Panc1 (cell line): ENCODE data around the gene FAM177B. TPM values are rescaled to one million over a fixed set of nuclear protein-coding genes. Genes with fewer than 3 reads are reported as not detected.

Source experiments
- ATAC-seq: fragments of 200-7000 bp; cut with Tn5 transposase; 2 replicates; pipeline ENCODE4 v1.9.1; 2020; ENCODE audit warnings: mild to moderate bottlenecking, moderate library complexity
- BruUV-seq: library from RNA; stranded (reverse); fragments of 400-500 nt; replicated peaks from 2 replicates; lab custom pipeline; 2021; lab: Mats Ljungman, UMichigan
- CTCF ChIA-PET: fragments of 300-600 bp; sonication (Branson Sonifier 250); formaldehyde crosslinking; loops from one replicate; lab custom pipeline; 2022; ENCODE audit warnings: antibody characterized with exemption; lab: Charles Lee
- POLR2A ChIA-PET: fragments of 300-600 bp; sonication (Branson Sonifier 250); formaldehyde crosslinking; loops from one replicate; lab custom pipeline; 2022; ENCODE audit warnings: antibody characterized with exemption; lab: Charles Lee
- DNase-seq: peaks from one replicate; pipeline ENCODE4 v3.0.0-alpha.2; 2010; ENCODE audit warnings: low read depth, low spot score
- H3K27ac ChIP-seq: 2 replicates; pipeline ENCODE4 v1.5.1; 2011; ENCODE audit warnings: mild to moderate bottlenecking, low read length, inconsistent platforms
- H3K27me3 ChIP-seq: fragments of 200-500 bp; sonication (Bioruptor generic); 2 replicates; pipeline ENCODE4 v1.6.0; 2014; ENCODE audit warnings: low read length, inconsistent platforms; ENCODE audit not compliant: control insufficient read depth, insufficient read depth
- H3K36me3 ChIP-seq: fragments of 200-500 bp; sonication (Bioruptor generic); 2 replicates; pipeline ENCODE4 v1.5.1; 2014; ENCODE audit warnings: inconsistent platforms, mild to moderate bottlenecking, low read length, moderate library complexity; ENCODE audit not compliant: control insufficient read depth, insufficient read depth
- H3K4me1 ChIP-seq: 2 replicates; pipeline ENCODE4 v1.5.1; 2011; ENCODE audit warnings: inconsistent platforms, mild to moderate bottlenecking, low read length, moderate library complexity; ENCODE audit not compliant: control insufficient read depth, insufficient read depth
- H3K4me3 ChIP-seq, 2 experiments: 2 replicates each; pipeline ENCODE4 v1.5.1; 2011 to 2012; ENCODE audit warnings: low read depth in 2 of 2, low read length in 2 of 2, mild to moderate bottlenecking in 2 of 2, inconsistent platforms in 1 of 2, moderate library complexity in 1 of 2
- H3K9me3 ChIP-seq: fragments of 200-500 bp; sonication (Bioruptor generic); 2 replicates; pipeline ENCODE4 v1.5.1; 2014; ENCODE audit warnings: low read depth, mild to moderate bottlenecking, inconsistent platforms, low read length, moderate library complexity; ENCODE audit not compliant: control insufficient read depth, insufficient read depth
- POLR2AphosphoS5 ChIP-seq: IDR thresholded peaks from 2 replicates; pipeline ENCODE4 v1.6.1; 2012; ENCODE audit warnings: mild to moderate bottlenecking, low read depth, low read length, moderate library complexity
- SIN3A ChIP-seq: IDR thresholded peaks from 2 replicates; pipeline ENCODE4 v1.6.1; 2012; ENCODE audit warnings: low read depth, mild to moderate bottlenecking, low read length, moderate library complexity, borderline replicate concordance; ENCODE audit not compliant: insufficient read depth
- TCF7L2 ChIP-seq: IDR thresholded peaks from 2 replicates; pipeline ENCODE4 v1.6.1; 2011; ENCODE audit warnings: mild to moderate bottlenecking, low read depth, low read length, inconsistent platforms
- in situ Hi-C: cut with HindIII; loops from 2 replicates; pipeline ENCODE4 v1.10.0; 2016; ENCODE audit warnings: low sequenced_read_pairs, low pct_unique_long_range_greater_than_20kb
- intact Hi-C: fragments of 100-400 bp; cut with micrococcal nuclease; formaldehyde crosslinking; loops from one replicate; pipeline ENCODE4 v1.10.0; 2022; ENCODE audit not compliant: unreplicated experiment
- total RNA-seq: library from RNA; stranded (reverse); gene quantifications from one replicate; pipeline ENCODE4 v1.2.1, GENCODE V29; 2021; ENCODE audit not compliant: unreplicated experiment
- TF ChIP-seq, protein P1 (sequence below), 2 experiments: IDR thresholded peaks; 2 replicates each; pipeline ENCODE4 v1.6.1; 2011 to 2012; ENCODE audit warnings: low read depth in 2 of 2, control low read depth in 1 of 2, low read length in 1 of 2, mild to moderate bottlenecking in 1 of 2, moderate library complexity in 1 of 2; ENCODE audit not compliant: insufficient read depth in 1 of 2
- TF ChIP-seq, protein P2 (sequence below): fragments of 450-650 bp; IDR thresholded peaks from 2 replicates; pipeline ENCODE4 v1.5.1; 2017; ENCODE audit warnings: mild to moderate bottlenecking

FAM177B gene
- total RNA-seq, 1 experiment from 2014 or later: not detected

- Histone ChIP-seq H3K9me3 (no peaks in the 10 kb centered on the region), H3K36me3 (no peaks in the 10 kb centered on the region), H3K27ac (no peak overlapping the region), H3K4me1 (no peaks in the 10 kb centered on the region), H3K4me3 (no peak overlapping the region), H3K27me3 (no peaks in the 10 kb centered on the region)
- ChIA-PET POLR2A (no interaction called here), CTCF (no interaction called here)
- ATAC-seq: no peak
- intact Hi-C loops: no loop called here
- TF ChIP-seq TCF7L2: no peak
- TF ChIP-seq SIN3A: no peak
- TF ChIP-seq, protein P1, sequence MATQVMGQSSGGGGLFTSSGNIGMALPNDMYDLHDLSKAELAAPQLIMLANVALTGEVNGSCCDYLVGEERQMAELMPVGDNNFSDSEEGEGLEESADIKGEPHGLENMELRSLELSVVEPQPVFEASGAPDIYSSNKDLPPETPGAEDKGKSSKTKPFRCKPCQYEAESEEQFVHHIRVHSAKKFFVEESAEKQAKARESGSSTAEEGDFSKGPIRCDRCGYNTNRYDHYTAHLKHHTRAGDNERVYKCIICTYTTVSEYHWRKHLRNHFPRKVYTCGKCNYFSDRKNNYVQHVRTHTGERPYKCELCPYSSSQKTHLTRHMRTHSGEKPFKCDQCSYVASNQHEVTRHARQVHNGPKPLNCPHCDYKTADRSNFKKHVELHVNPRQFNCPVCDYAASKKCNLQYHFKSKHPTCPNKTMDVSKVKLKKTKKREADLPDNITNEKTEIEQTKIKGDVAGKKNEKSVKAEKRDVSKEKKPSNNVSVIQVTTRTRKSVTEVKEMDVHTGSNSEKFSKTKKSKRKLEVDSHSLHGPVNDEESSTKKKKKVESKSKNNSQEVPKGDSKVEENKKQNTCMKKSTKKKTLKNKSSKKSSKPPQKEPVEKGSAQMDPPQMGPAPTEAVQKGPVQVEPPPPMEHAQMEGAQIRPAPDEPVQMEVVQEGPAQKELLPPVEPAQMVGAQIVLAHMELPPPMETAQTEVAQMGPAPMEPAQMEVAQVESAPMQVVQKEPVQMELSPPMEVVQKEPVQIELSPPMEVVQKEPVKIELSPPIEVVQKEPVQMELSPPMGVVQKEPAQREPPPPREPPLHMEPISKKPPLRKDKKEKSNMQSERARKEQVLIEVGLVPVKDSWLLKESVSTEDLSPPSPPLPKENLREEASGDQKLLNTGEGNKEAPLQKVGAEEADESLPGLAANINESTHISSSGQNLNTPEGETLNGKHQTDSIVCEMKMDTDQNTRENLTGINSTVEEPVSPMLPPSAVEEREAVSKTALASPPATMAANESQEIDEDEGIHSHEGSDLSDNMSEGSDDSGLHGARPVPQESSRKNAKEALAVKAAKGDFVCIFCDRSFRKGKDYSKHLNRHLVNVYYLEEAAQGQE (IDR thresholded peaks at IDR 0.05; ENCODE audit: insufficient read depth in 1 of 2, low read depth in 2 of 2, low read length in 1 of 2): no peak
- TF ChIP-seq POLR2AphosphoS5: no peak
- TF ChIP-seq, protein P2, sequence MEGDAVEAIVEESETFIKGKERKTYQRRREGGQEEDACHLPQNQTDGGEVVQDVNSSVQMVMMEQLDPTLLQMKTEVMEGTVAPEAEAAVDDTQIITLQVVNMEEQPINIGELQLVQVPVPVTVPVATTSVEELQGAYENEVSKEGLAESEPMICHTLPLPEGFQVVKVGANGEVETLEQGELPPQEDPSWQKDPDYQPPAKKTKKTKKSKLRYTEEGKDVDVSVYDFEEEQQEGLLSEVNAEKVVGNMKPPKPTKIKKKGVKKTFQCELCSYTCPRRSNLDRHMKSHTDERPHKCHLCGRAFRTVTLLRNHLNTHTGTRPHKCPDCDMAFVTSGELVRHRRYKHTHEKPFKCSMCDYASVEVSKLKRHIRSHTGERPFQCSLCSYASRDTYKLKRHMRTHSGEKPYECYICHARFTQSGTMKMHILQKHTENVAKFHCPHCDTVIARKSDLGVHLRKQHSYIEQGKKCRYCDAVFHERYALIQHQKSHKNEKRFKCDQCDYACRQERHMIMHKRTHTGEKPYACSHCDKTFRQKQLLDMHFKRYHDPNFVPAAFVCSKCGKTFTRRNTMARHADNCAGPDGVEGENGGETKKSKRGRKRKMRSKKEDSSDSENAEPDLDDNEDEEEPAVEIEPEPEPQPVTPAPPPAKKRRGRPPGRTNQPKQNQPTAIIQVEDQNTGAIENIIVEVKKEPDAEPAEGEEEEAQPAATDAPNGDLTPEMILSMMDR: no peak
- in situ Hi-C loops: no loop called here
- no TSS peak for BruUV-seq
- DNase-seq: no peak
Observed at GRCh38 chr1:222781251-222781650, 44.2 kb downstream of the FAM177B start.

- no peaks in the 10 kb centered on the region for H3K9me3 ChIP-seq
- in situ Hi-C loops: no loop called here
- no TSS peak for BruUV-seq
- DNase-seq (no peak), ATAC-seq (no peak)
- H3K36me3 ChIP-seq: no peaks in the 10 kb centered on the region
- H3K4me3 ChIP-seq: no peak overlapping the region
- no peaks in the 10 kb centered on the region for H3K27me3 ChIP-seq
- no peaks in the 10 kb centered on the region for H3K4me1 ChIP-seq
- POLR2A ChIA-PET: no interaction called here
- H3K27ac ChIP-seq: no peak overlapping the region
- TF ChIP-seq POLR2AphosphoS5: no peak
- TF ChIP-seq SIN3A: no peak
- TF ChIP-seq TCF7L2: no peak
- TF ChIP-seq, protein P1 (IDR thresholded peaks at IDR 0.05; ENCODE audit: insufficient read depth in 1 of 2, low read depth in 2 of 2, low read length in 1 of 2): no peak
- TF ChIP-seq, protein P2: no peak
- CTCF ChIA-PET: no interaction called here
- intact Hi-C loops: loop anchor here (2.0 kb wide), 1 partner anchor 60 kb away; no protein-coding TSS in a partner anchor
Observed at GRCh38 chr1:222783051-222783450, 46.0 kb downstream of the FAM177B start.
